Sigmoid colon (tissue), 7 donors: Measurements from ENCODE around the gene IQCF2. TPM values are rescaled to one million over a fixed set of nuclear protein-coding genes. Genes with fewer than 3 reads are reported as not detected.
"Not testable (repeated sequence)": the region's sequence is repeated elsewhere in the genome, so short reads cannot be mapped to it uniquely, and the experiment has no call there.

Source experiments
- DNase-seq: peaks from one replicate; pipeline ENCODE4 v3.0.0-alpha.2; 2019
- H3K27ac ChIP-seq, 4 donors: fragments of 200-600 bp; sonication (generic); one replicate each; pipeline ENCODE4 v1.5.1; 2016 to 2019; ENCODE audit warnings: mild to moderate bottlenecking in 1 of 4
- H3K27me3 ChIP-seq, 3 donors: fragments of 200-600 bp; sonication (generic); one replicate each; pipeline ENCODE4 v1.5.1; 2019; ENCODE audit warnings: mild to moderate bottlenecking in 1 of 3
- H3K36me3 ChIP-seq, 4 donors: fragments of 200-600 bp; sonication (generic); one replicate each; pipeline ENCODE4 v1.5.1; 2016 to 2019
- H3K4me1 ChIP-seq, 4 donors: fragments of 200-600 bp; sonication (generic); one replicate each; pipeline ENCODE4 v1.5.1; 2017 to 2019
- H3K4me3 ChIP-seq, 4 donors: fragments of 200-600 bp; sonication (generic); one replicate each; pipeline ENCODE4 v1.5.1; 2017 to 2019; ENCODE audit warnings: mild to moderate bottlenecking in 2 of 4, moderate library complexity in 1 of 4
- H3K9me3 ChIP-seq, 4 donors: fragments of 200-600 bp in 3 of 4; sonication (generic) in 3 of 4; one replicate each; pipeline versions ENCODE4 v1.5.1 to v1.6.1; 2013 to 2019
- CTCF ChIP-seq, 4 experiments: fragments of 450-650 bp in 3 of 4; fragments of 200-600 bp in 1 of 4; IDR thresholded peaks; one replicate each; pipeline ENCODE4 v1.5.1; 2016 to 2019; ENCODE audit warnings: antibody characterized with exemption in 4 of 4, mild to moderate bottlenecking in 3 of 4, moderate library complexity in 2 of 4
- EP300 ChIP-seq, 4 donors: sonication (generic); formaldehyde crosslinking; IDR thresholded peaks; one replicate each; pipeline ENCODE4 v1.6.1; 2017; ENCODE audit warnings: antibody characterized with exemption in 4 of 4
- POLR2A ChIP-seq, 2 donors: fragments of 450-650 bp; IDR thresholded peaks; one replicate each; pipeline ENCODE4 v1.6.1; 2016; ENCODE audit warnings: antibody characterized with exemption in 2 of 2, mild to moderate bottlenecking in 2 of 2, moderate library complexity in 2 of 2
- POLR2AphosphoS5 ChIP-seq, 4 donors: sonication (generic); formaldehyde crosslinking; IDR thresholded peaks; one replicate each; pipeline ENCODE4 v1.6.1; 2017; ENCODE audit warnings: antibody characterized with exemption in 4 of 4
- WGBS, 2 donors: extraction: QIAGEN DNeasy Blood & Tissue Kit; methylation state at CpG; one replicate each; pipeline ENCODE4 v1.1.7; 2013; 5-methylcytosine and 5-hydroxymethylcytosine counted together
- intact Hi-C: fragments of 100-400 bp; cut with DNase I; formaldehyde crosslinking; loops from one replicate; pipeline ENCODE4 v1.15.1; 2023
- polyA plus RNA-seq, 3 donors: library from polyadenylated mRNA; stranded (reverse); fragments of 200-250 nt; gene quantifications; one replicate each; pipeline ENCODE4 v1.2.3, GENCODE V29; 2013
- total RNA-seq, 4 donors: library from RNA; depleted of rRNA; stranded (reverse); fragments of >200 nt; gene quantifications; one replicate each; pipeline ENCODE4 v1.1.0, GENCODE V29; 2016
- donor health status: healthy with polysubstance abuse.
- donor health status: Bipolar disorder and iron deficiency.
- donor health status: healthy.

IQCF2 gene
- total and polyA plus RNA-seq, 7 donors, result not detected

- Histone ChIP-seq H3K27me3 (no peaks in the 10 kb centered on the region), H3K27ac (no peak overlapping the region), H3K4me1 (no peaks in the 10 kb centered on the region), H3K4me3 (no peak overlapping the region), H3K36me3 (no peaks in the 10 kb centered on the region), H3K9me3 (no peaks in the 10 kb centered on the region)
- intact Hi-C loops, result no loop called here
- TF ChIP-seq POLR2AphosphoS5 (IDR thresholded peaks at IDR 0.05) (no peak), CTCF (IDR thresholded peaks at IDR 0.05) (no peak), EP300 (IDR thresholded peaks at IDR 0.05) (no peak), POLR2A (IDR thresholded peaks at IDR 0.05) (no peak)
- no peak for DNase-seq
- WGBS, 2 donors, result 96% methylated on average over 16 of the region's 16 CpGs
These were observed 33.5 kb downstream of the IQCF2 start for GRCh38 chr3:51894939-51895338.

- H3K4me1 ChIP-seq, result no peaks in the 10 kb centered on the region
- 86 to 90% methylated on average over 10 of the region's 10 CpGs for WGBS, 2 donors
- no peak for TF ChIP-seq CTCF (IDR thresholded peaks at IDR 0.05)
- no peak for TF ChIP-seq EP300 (IDR thresholded peaks at IDR 0.05)
- TF ChIP-seq POLR2A (IDR thresholded peaks at IDR 0.05), result no peak
- TF ChIP-seq POLR2AphosphoS5 (IDR thresholded peaks at IDR 0.05), result no peak
- no peaks in the 10 kb centered on the region for H3K36me3 ChIP-seq
- H3K27ac ChIP-seq, result no peak overlapping the region
- no peaks in the 10 kb centered on the region for H3K9me3 ChIP-seq
- intact Hi-C loops, result no loop called here
- H3K4me3 ChIP-seq, result no peak overlapping the region
- DNase-seq, result no peak
- H3K27me3 ChIP-seq, result no peaks in the 10 kb centered on the region
These were observed 35.3 kb downstream of the IQCF2 start for GRCh38 chr3:51896607-51897305.

GRCh38 chr3:51897391-51897790 is 36.0 kb downstream of the IQCF2 start:
- H3K36me3 ChIP-seq, result no peaks in the 10 kb centered on the region
- H3K4me1 ChIP-seq, result no peaks in the 10 kb centered on the region
- DNase-seq, result no peak
- TF ChIP-seq POLR2A (IDR thresholded peaks at IDR 0.05) (no peak), POLR2AphosphoS5 (IDR thresholded peaks at IDR 0.05) (no peak), CTCF (IDR thresholded peaks at IDR 0.05) (no peak), EP300 (IDR thresholded peaks at IDR 0.05) (no peak)
- WGBS, 2 donors, result 87 to 90% methylated on average over 15 of the region's 15 CpGs
- intact Hi-C loops, result no loop called here
- no peaks in the 10 kb centered on the region for H3K27me3 ChIP-seq
- H3K9me3 ChIP-seq, result no peaks in the 10 kb centered on the region
- H3K4me3 ChIP-seq, result no peak overlapping the region
- no peak overlapping the region for H3K27ac ChIP-seq

- H3K27me3 ChIP-seq, DNase-seq, intact Hi-C loops, H3K27ac ChIP-seq, H3K9me3 ChIP-seq, H3K4me1 ChIP-seq, H3K4me3 ChIP-seq, H3K36me3 ChIP-seq: not testable (repeated sequence)
- 51 to 75% methylated on average over 7 of the region's 7 CpGs for WGBS, 2 donors
These were observed 38.6 kb downstream of the IQCF2 start for GRCh38 chr3:51900043-51900442.

- intact Hi-C loops, result not testable (repeated sequence)
- 14 to 56% methylated on average over 6 of the region's 7 CpGs for WGBS, 2 donors
These were observed 40.9 kb downstream of the IQCF2 start for GRCh38 chr3:51902361-51902760.

More at GRCh38 chr3:51902361-51902760, 40.9 kb downstream of the IQCF2 start:
- not testable (repeated sequence) for H3K27me3 ChIP-seq, H3K27ac ChIP-seq, H3K4me3 ChIP-seq, H3K4me1 ChIP-seq, H3K9me3 ChIP-seq, DNase-seq, H3K36me3 ChIP-seq
